Prostate gland (tissue), 2 donors: ENCODE data around the gene DTWD2. TPM values are rescaled to one million over a fixed set of nuclear protein-coding genes. Genes with fewer than 3 reads are reported as not detected.
"Not testable (repeated sequence)": the region's sequence is repeated elsewhere in the genome, so short reads cannot be mapped to it uniquely, and the experiment has no call there.

Experiments
- DNase-seq: peaks from one replicate; pipeline ENCODE4 v3.0.0-alpha.2; 2019; ENCODE audit warnings: low spot score
- H3K27ac ChIP-seq, 2 donors: fragments of 200-600 bp; sonication (generic); 2 replicates each; pipeline ENCODE4 v1.5.1; 2017 to 2019
- H3K27me3 ChIP-seq: fragments of 200-600 bp; sonication (generic); replicated peaks from 2 replicates; pipeline ENCODE4 v1.5.1; 2019; ENCODE audit not compliant: insufficient read depth
- H3K36me3 ChIP-seq, 2 donors: fragments of 200-600 bp; sonication (generic); 1 replicate in 1 of 2; 2 replicates in 1 of 2; pipeline versions ENCODE4 v1.5.1 to v1.8.1; 2017 to 2019
- H3K4me1 ChIP-seq: fragments of 200-600 bp; sonication (generic); replicated peaks from 2 replicates; pipeline ENCODE4 v1.5.1; 2019
- H3K4me3 ChIP-seq, 2 donors: fragments of 200-600 bp; sonication (generic); 2 replicates each; pipeline ENCODE4 v1.5.1; 2017 to 2019
- H3K9me3 ChIP-seq: fragments of 200-600 bp; sonication (generic); 2 replicates; pipeline ENCODE4 v1.5.1; 2017
- CTCF ChIP-seq, 4 experiments: fragments of 200-600 bp in 2 of 4; fragments of 450-650 bp in 2 of 4; sonication (generic) in 2 of 4; IDR thresholded peaks; 1 replicate in 3 of 4; 2 replicates in 1 of 4; pipeline ENCODE4 v1.5.1; 2016 to 2019; ENCODE audit warnings: antibody characterized with exemption in 4 of 4, mild to moderate bottlenecking in 2 of 4, moderate library complexity in 2 of 4
- POLR2A ChIP-seq: fragments of 450-650 bp; IDR thresholded peaks from one replicate; pipeline ENCODE4 v1.6.1; 2016; ENCODE audit warnings: antibody characterized with exemption, mild to moderate bottlenecking
- POLR2AphosphoS5 ChIP-seq: sonication (generic); formaldehyde crosslinking; IDR thresholded peaks from one replicate; pipeline ENCODE4 v1.6.1; 2017; ENCODE audit warnings: antibody characterized with exemption
- WGBS: methylation state at CpG from one replicate; pipeline ENCODE4 v1.1.5; 2018; 5-methylcytosine and 5-hydroxymethylcytosine counted together
- intact Hi-C: fragments of 100-400 bp; cut with DNase I; formaldehyde crosslinking; loops from one replicate; pipeline ENCODE4 v1.14.2; 2022
- total RNA-seq, 2 donors: library from RNA; depleted of rRNA; stranded (reverse); fragments of >200 nt; gene quantifications; one replicate each; pipeline ENCODE4 v1.1.0, GENCODE V29; 2016

The DTWD2 gene
- total RNA-seq, 2 donors from 2014 or later = 13.4 to 15.5 TPM

- Histone ChIP-seq H3K36me3 (no peaks in the 10 kb centered on the region), H3K27ac (no peak overlapping the region), H3K4me1 (no peaks in the 10 kb centered on the region), H3K9me3 (no peaks in the 10 kb centered on the region), H3K4me3 (no peak overlapping the region), H3K27me3 (no peaks in the 10 kb centered on the region)
- 64% methylated on average over 3 of the region's 3 CpGs for WGBS
- intact Hi-C loops = no loop called here
- TF ChIP-seq POLR2AphosphoS5 (no peak), CTCF (IDR thresholded peaks at IDR 0.05) (no peak), POLR2A (no peak)
- DNase-seq = no peak
Measured at GRCh38 chr5:118919016-118919415, 69.3 kb downstream of the DTWD2 start.

GRCh38 chr5:118918232-118918631, 70.1 kb downstream of the DTWD2 start:
- H3K9me3 ChIP-seq = no peaks in the 10 kb centered on the region
- H3K4me3 ChIP-seq = no peak overlapping the region
- intact Hi-C loops = no loop called here
- H3K27ac ChIP-seq = no peak overlapping the region
- WGBS = 94% methylated on average over 7 of the region's 7 CpGs
- DNase-seq = no peak
- no peaks in the 10 kb centered on the region for H3K36me3 ChIP-seq
- TF ChIP-seq POLR2AphosphoS5 (no peak), CTCF (IDR thresholded peaks at IDR 0.05) (no peak), POLR2A (no peak)
- no peaks in the 10 kb centered on the region for H3K4me1 ChIP-seq
- H3K27me3 ChIP-seq = no peaks in the 10 kb centered on the region

- H3K9me3 ChIP-seq, H3K27me3 ChIP-seq, H3K27ac ChIP-seq, intact Hi-C loops, DNase-seq, H3K36me3 ChIP-seq, H3K4me3 ChIP-seq, H3K4me1 ChIP-seq: not testable (repeated sequence)
- 98% methylated on average over 5 of the region's 5 CpGs for WGBS
Measured at GRCh38 chr5:118907536-118907935, 80.8 kb downstream of the DTWD2 start.

- TF ChIP-seq POLR2AphosphoS5 (no peak), CTCF (IDR thresholded peaks at IDR 0.05) (no peak), POLR2A (no peak)
- no peak for DNase-seq
- Histone ChIP-seq H3K4me3 (no peak overlapping the region), H3K27me3 (no peaks in the 10 kb centered on the region), H3K36me3 (no peaks in the 10 kb centered on the region), H3K9me3 (no peaks in the 10 kb centered on the region), H3K27ac (no peak overlapping the region), H3K4me1 (no peaks in the 10 kb centered on the region)
- intact Hi-C loops = no loop called here
Measured at GRCh38 chr5:118906947-118907346, 81.4 kb downstream of the DTWD2 start.

GRCh38 chr5:118905196-118905595, 83.2 kb downstream of the DTWD2 start:
- intact Hi-C loops = no loop called here
- no peak for DNase-seq
- Histone ChIP-seq H3K36me3 (no peaks in the 10 kb centered on the region), H3K4me1 (no peaks in the 10 kb centered on the region), H3K27me3 (no peaks in the 10 kb centered on the region), H3K9me3 (no peaks in the 10 kb centered on the region), H3K4me3 (no peak overlapping the region), H3K27ac (no peak overlapping the region)
- TF ChIP-seq CTCF (IDR thresholded peaks at IDR 0.05) (no peak), POLR2AphosphoS5 (no peak), POLR2A (no peak)
- 85% methylated on average over 1 of the region's 1 CpG for WGBS
